Keratinocyte (primary cell): Measurements from ENCODE around the gene THAP11. TPM values are rescaled to one million over a fixed set of nuclear protein-coding genes. Genes with fewer than 3 reads are reported as not detected.

Experiments
- DNase-seq: peaks from one replicate; pipeline ENCODE4 v3.0.0-alpha.2; 2011; ENCODE audit warnings: low read depth, missing footprints, low spot score
- FAIRE-seq: peaks from 2 replicates; lab custom pipeline; 2011; peaks lifted over from hg19 to GRCh38; lab: Jason Lieb, UNC
- H2AFZ ChIP-seq: 2 replicates; pipeline ENCODE4 v1.6.0; 2012; ENCODE audit warnings: low read length, control low read depth, inconsistent platforms; ENCODE audit not compliant: control insufficient read depth
- H3K27ac ChIP-seq: 2 replicates; pipeline ENCODE4 v1.5.1; 2011; ENCODE audit warnings: low read length; ENCODE audit not compliant: control insufficient read depth, insufficient read depth
- H3K27me3 ChIP-seq: 3 replicates; pipeline ENCODE4 v1.6.0; 2011; ENCODE audit warnings: low read length; ENCODE audit not compliant: control insufficient read depth, insufficient read depth; ENCODE audit errors: extremely low read depth
- H3K36me3 ChIP-seq, 2 experiments: 2 replicates in 1 of 2; 3 replicates in 1 of 2; pipeline ENCODE4 v1.5.1; 2011; ENCODE audit warnings: low read length in 2 of 2, mild to moderate bottlenecking in 1 of 2; ENCODE audit not compliant: control insufficient read depth in 2 of 2, insufficient read depth in 2 of 2; ENCODE audit errors: extremely low read depth in 1 of 2
- H3K4me1 ChIP-seq: 3 replicates; pipeline ENCODE4 v1.5.1; 2011; ENCODE audit warnings: low read length; ENCODE audit not compliant: control insufficient read depth, insufficient read depth; ENCODE audit errors: extremely low read depth
- H3K4me2 ChIP-seq: 3 replicates; pipeline ENCODE4 v1.6.0; 2011; ENCODE audit warnings: low read depth, low read length; ENCODE audit not compliant: control insufficient read depth, insufficient read depth; ENCODE audit errors: extremely low read depth
- H3K4me3 ChIP-seq, 3 experiments: fragments of 200-600 bp in 1 of 3; sonication (generic) in 1 of 3; 2 replicates in 2 of 3; 3 replicates in 1 of 3; pipeline ENCODE4 v1.5.1; 2011 to 2016; ENCODE audit warnings: low read length in 3 of 3, mild to moderate bottlenecking in 3 of 3, control low read depth in 2 of 3, inconsistent platforms in 1 of 3, low read depth in 1 of 3, mixed read lengths in 1 of 3, mixed run types in 1 of 3, moderate library complexity in 1 of 3; ENCODE audit not compliant: control insufficient read depth in 2 of 3, insufficient read depth in 2 of 3; ENCODE audit errors: extremely low read depth in 1 of 3
- H3K79me2 ChIP-seq: 2 replicates; pipeline ENCODE4 v1.6.0; 2012; ENCODE audit warnings: low read length; ENCODE audit not compliant: control insufficient read depth, insufficient read depth
- H3K9ac ChIP-seq: 3 replicates; pipeline ENCODE4 v1.6.0; 2011; ENCODE audit warnings: low read length; ENCODE audit not compliant: control insufficient read depth, insufficient read depth; ENCODE audit errors: extremely low read depth
- H3K9me1 ChIP-seq: 3 replicates; pipeline ENCODE4 v1.6.0; 2011; ENCODE audit warnings: low read length; ENCODE audit not compliant: control insufficient read depth, insufficient read depth; ENCODE audit errors: extremely low read depth
- H3K9me3 ChIP-seq: 2 replicates; pipeline ENCODE4 v1.5.1; 2012; ENCODE audit warnings: low read depth, low read length; ENCODE audit not compliant: control insufficient read depth
- H4K20me1 ChIP-seq: 3 replicates; pipeline ENCODE4 v1.6.0; 2011; ENCODE audit warnings: low read length; ENCODE audit not compliant: control insufficient read depth, insufficient read depth; ENCODE audit errors: extremely low read depth
- EZH2 ChIP-seq: IDR thresholded peaks from one replicate; pipeline ENCODE4 v1.6.1; 2012; ENCODE audit warnings: inconsistent platforms, mild to moderate bottlenecking, low read length, moderate library complexity
- dilution Hi-C: fragments of 300-500 bp; cut with MboI; formaldehyde crosslinking; loops from one replicate; pipeline ENCODE4 v1.7.0; 2020; ENCODE audit warnings: low sequenced_read_pairs; ENCODE audit not compliant: extremely low pct_ligation_motif_present
- polyA plus RNA-seq, 5 experiments: library from polyadenylated mRNA; depleted of rRNA in 3 of 5; stranded (reverse) in 3 of 5; stranded (forward) in 1 of 5; unstranded in 1 of 5; fragments of >200 nt; gene quantifications; 1 replicate in 1 of 5; 2 replicates in 3 of 5; 3 replicates in 1 of 5; pipeline versions ENCODE4 v1.2.1 to v1.2.3, GENCODE V29; 2011 to 2012; ENCODE audit warnings: missing spikeins in 2 of 5, low read depth in 1 of 5, low replicate concordance in 1 of 5
- TF ChIP-seq, protein P1 (sequence below), 3 experiments: IDR thresholded peaks in 1 of 3; conservative IDR thresholded peaks in 1 of 3; optimal IDR thresholded peaks in 1 of 3; 2 replicates in 2 of 3; 3 replicates in 1 of 3; pipeline versions ENCODE3 to v1.5.1; 2011; ENCODE audit warnings: low read length in 3 of 3, mild to moderate bottlenecking in 3 of 3, moderate library complexity in 2 of 3, control low read depth in 1 of 3, inconsistent platforms in 1 of 3; ENCODE audit not compliant: insufficient read depth in 2 of 3; ENCODE audit errors: extremely low read depth in 1 of 3

Gene THAP11
- polyA plus RNA-seq, 1 donor (not counting 4 experiments of a cell fraction or from before 2014, with no cell fraction given) = 11.8 TPM

GRCh38 chr16:67804853-67805542, 37.1 kb upstream of the THAP11 start:
- Histone ChIP-seq H3K4me3 (peak overlapping the region; percentile 62 to 96 (median 94)), H3K4me1 (peaks cover 10% of the 10 kb centered on the region), H3K9me3 (no peaks in the 10 kb centered on the region), H2AFZ (no peak overlapping the region), H4K20me1 (no peaks in the 10 kb centered on the region), H3K9ac (peak overlapping the region; percentile 92), H3K79me2 (peaks cover 34% of the 10 kb centered on the region), H3K4me2 (peak overlapping the region; percentile 99), H3K9me1 (peaks cover 2% of the 10 kb centered on the region), H3K27ac (no peak overlapping the region), H3K36me3 (peaks cover 3 to 10% of the 10 kb centered on the region in 2 experiments), H3K27me3 (no peaks in the 10 kb centered on the region)
- dilution Hi-C loops = no loop called here
- TF ChIP-seq, protein P1, sequence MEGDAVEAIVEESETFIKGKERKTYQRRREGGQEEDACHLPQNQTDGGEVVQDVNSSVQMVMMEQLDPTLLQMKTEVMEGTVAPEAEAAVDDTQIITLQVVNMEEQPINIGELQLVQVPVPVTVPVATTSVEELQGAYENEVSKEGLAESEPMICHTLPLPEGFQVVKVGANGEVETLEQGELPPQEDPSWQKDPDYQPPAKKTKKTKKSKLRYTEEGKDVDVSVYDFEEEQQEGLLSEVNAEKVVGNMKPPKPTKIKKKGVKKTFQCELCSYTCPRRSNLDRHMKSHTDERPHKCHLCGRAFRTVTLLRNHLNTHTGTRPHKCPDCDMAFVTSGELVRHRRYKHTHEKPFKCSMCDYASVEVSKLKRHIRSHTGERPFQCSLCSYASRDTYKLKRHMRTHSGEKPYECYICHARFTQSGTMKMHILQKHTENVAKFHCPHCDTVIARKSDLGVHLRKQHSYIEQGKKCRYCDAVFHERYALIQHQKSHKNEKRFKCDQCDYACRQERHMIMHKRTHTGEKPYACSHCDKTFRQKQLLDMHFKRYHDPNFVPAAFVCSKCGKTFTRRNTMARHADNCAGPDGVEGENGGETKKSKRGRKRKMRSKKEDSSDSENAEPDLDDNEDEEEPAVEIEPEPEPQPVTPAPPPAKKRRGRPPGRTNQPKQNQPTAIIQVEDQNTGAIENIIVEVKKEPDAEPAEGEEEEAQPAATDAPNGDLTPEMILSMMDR (optimal IDR thresholded peaks at IDR 0.05 in 1 of 3, IDR thresholded peaks at IDR 0.05 in 1 of 3, conservative IDR thresholded peaks at IDR 0.05 in 1 of 3; ENCODE audit: extremely low read depth in 1 of 3, insufficient read depth in 2 of 3, low read length in 3 of 3) = no peak
- no peak for TF ChIP-seq EZH2
- FAIRE-seq (no peak), DNase-seq (no peak)

DNA sequence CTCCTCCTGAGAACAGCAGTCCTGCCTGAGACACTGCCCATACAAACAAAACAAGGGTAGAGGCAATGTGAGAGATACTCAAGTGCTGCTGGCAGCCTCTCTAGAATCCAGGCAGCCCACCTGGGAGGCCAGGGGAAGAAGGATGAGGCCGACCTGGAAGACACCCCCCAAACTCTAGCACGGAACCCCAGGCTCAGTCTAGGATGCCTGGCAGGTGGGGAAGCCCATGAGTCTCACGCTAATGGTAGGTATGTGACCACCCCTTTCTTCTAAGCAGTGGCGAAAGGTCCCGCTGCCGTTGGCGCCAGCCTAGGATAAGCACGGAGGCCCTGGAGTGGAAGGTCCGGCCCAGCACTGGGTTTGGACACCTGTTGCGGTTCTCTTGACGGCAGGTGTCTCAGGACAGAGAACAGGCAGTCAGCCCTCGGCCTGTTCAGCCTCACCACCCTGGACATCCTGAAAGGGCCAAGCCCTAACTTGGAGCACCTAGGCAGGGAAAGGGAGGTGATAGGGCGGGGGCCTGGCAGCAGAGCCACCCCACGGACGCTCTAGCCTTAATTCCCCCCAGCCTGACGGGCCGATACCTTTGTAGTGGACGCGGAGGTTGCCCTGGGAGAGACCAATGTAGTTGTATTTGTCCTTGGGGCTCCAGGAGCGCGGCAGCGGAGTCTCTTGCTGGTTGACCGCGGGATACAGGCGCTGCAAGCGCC, 36.2 kb upstream of the THAP11 start:
- H3K4me2 ChIP-seq = peak overlapping the region; percentile 99
- FAIRE-seq = no peak
- no peaks in the 10 kb centered on the region for H3K27me3 ChIP-seq
- H3K4me3 ChIP-seq = peak overlapping the region; percentile 62 to 96 (median 94)
- no peaks in the 10 kb centered on the region for H4K20me1 ChIP-seq
- TF ChIP-seq EZH2 = no peak
- TF ChIP-seq, protein P1 (optimal IDR thresholded peaks at IDR 0.05 in 1 of 3, IDR thresholded peaks at IDR 0.05 in 1 of 3, conservative IDR thresholded peaks at IDR 0.05 in 1 of 3; ENCODE audit: extremely low read depth in 1 of 3, insufficient read depth in 2 of 3, low read length in 3 of 3) = no peak
- H3K36me3 ChIP-seq = peaks cover 3 to 9% of the 10 kb centered on the region in 2 experiments
- H3K9me1 ChIP-seq = peaks cover 2% of the 10 kb centered on the region
- peaks cover 26% of the 10 kb centered on the region for H3K79me2 ChIP-seq
- peaks cover 10% of the 10 kb centered on the region for H3K4me1 ChIP-seq
- H3K27ac ChIP-seq = peak overlapping the region; percentile 80
- no peak for DNase-seq
- peak overlapping the region; percentile 92 for H3K9ac ChIP-seq
- dilution Hi-C loops = no loop called here
- H2AFZ ChIP-seq = peak overlapping the region; percentile 92
- no peaks in the 10 kb centered on the region for H3K9me3 ChIP-seq
